PC-3 (cell line): Measurements from ENCODE around the gene DHX57. TPM values are rescaled to one million over a fixed set of nuclear protein-coding genes. Genes with fewer than 3 reads are reported as not detected.

Experiments used
- ATAC-seq: fragments of 200-7000 bp; cut with Tn5 transposase; 2 replicates; pipeline ENCODE4 v1.9.1; 2020; ENCODE audit warnings: mild to moderate bottlenecking, moderate library complexity
- BruUV-seq: library from RNA; stranded (reverse); fragments of 400-500 nt; replicated peaks from 2 replicates; lab custom pipeline; 2021; lab: Mats Ljungman, UMichigan
- CTCF ChIA-PET: fragments of 300-600 bp; sonication (Branson Sonifier 250); formaldehyde crosslinking; loops from one replicate; lab custom pipeline; 2022; ENCODE audit warnings: antibody characterized with exemption; lab: Charles Lee
- POLR2A ChIA-PET: fragments of 300-600 bp; sonication (Branson Sonifier 250); formaldehyde crosslinking; loops from one replicate; lab custom pipeline; 2022; ENCODE audit warnings: antibody characterized with exemption; ENCODE audit not compliant: unreplicated experiment; lab: Charles Lee
- DNase-seq: peaks from one replicate; pipeline ENCODE4 v3.0.0-alpha.2; 2015
- H2AFZ ChIP-seq: fragments of 300-600 bp; sonication (generic); 2 replicates; pipeline ENCODE4 v1.6.0; 2016; ENCODE audit warnings: antibody characterized with exemption, low read length
- H3F3A ChIP-seq: fragments of 300-600 bp; sonication (generic); one replicate; pipeline ENCODE4 v1.6.0; 2017; ENCODE audit warnings: antibody characterized with exemption, low read length, control low read depth, mild to moderate bottlenecking; ENCODE audit not compliant: unreplicated experiment
- H3K27ac ChIP-seq: fragments of 300-600 bp; sonication (generic); 2 replicates; pipeline ENCODE4 v1.5.1; 2016; ENCODE audit warnings: mild to moderate bottlenecking, low read length
- H3K27me3 ChIP-seq: fragments of 300-600 bp; sonication (generic); 2 replicates; pipeline ENCODE4 v1.6.1; 2016; ENCODE audit warnings: low read length, mixed read lengths
- H3K36me3 ChIP-seq: fragments of 300-600 bp; sonication (generic); 2 replicates; pipeline ENCODE4 v1.6.1; 2016; ENCODE audit warnings: low read depth, mixed run types, low read length, mixed read lengths
- H3K4me1 ChIP-seq: fragments of 300-600 bp; sonication (generic); 2 replicates; pipeline ENCODE4 v1.5.1; 2016; ENCODE audit warnings: low read length; ENCODE audit not compliant: insufficient read depth
- H3K4me2 ChIP-seq: fragments of 300-600 bp; sonication (generic); 2 replicates; pipeline ENCODE4 v1.6.0; 2016; ENCODE audit warnings: low read length
- H3K4me3 ChIP-seq: fragments of 300-600 bp; sonication (generic); 2 replicates; pipeline ENCODE4 v1.5.1; 2016; ENCODE audit warnings: mild to moderate bottlenecking, low read length, mixed read lengths
- H3K79me2 ChIP-seq: fragments of 300-600 bp; sonication (generic); 2 replicates; pipeline ENCODE4 v1.6.1; 2017; ENCODE audit warnings: low read length, mixed read lengths
- H3K9ac ChIP-seq: fragments of 300-600 bp; sonication (generic); 2 replicates; pipeline ENCODE4 v1.6.0; 2016; ENCODE audit warnings: mild to moderate bottlenecking, low read length
- H3K9me2 ChIP-seq: fragments of 300-600 bp; sonication (generic); replicated peaks from 2 replicates; pipeline ENCODE4 v1.6.1; 2016; ENCODE audit warnings: mixed run types, low read length, mixed read lengths
- H3K9me3 ChIP-seq: fragments of 300-600 bp; sonication (generic); 2 replicates; pipeline ENCODE4 v1.6.1; 2016; ENCODE audit warnings: low read length, mixed read lengths
- H4K20me1 ChIP-seq: fragments of 300-600 bp; sonication (generic); 2 replicates; pipeline ENCODE4 v1.6.1; 2016; ENCODE audit warnings: low read length, mixed read lengths
- EZH2 ChIP-seq: fragments of 300-600 bp; sonication (generic); IDR thresholded peaks from one replicate; pipeline ENCODE4 v1.6.1; 2017; ENCODE audit warnings: antibody characterized with exemption, mild to moderate bottlenecking, low read length; ENCODE audit not compliant: unreplicated experiment
- EZH2phosphoT487 ChIP-seq: fragments of 300-600 bp; sonication (generic); IDR thresholded peaks from 2 replicates; pipeline ENCODE4 v1.6.1; 2018; ENCODE audit warnings: mild to moderate bottlenecking, antibody characterized with exemption, low read length, borderline replicate concordance
- intact Hi-C: fragments of 100-400 bp; cut with micrococcal nuclease; formaldehyde crosslinking; loops from 2 replicates; pipeline ENCODE4 v1.9.0; 2023
- total RNA-seq: library from RNA; depleted of rRNA; stranded (reverse); fragments of >200 nt; gene quantifications from 2 replicates; pipeline ENCODE4 v1.2.3, GENCODE V29; 2014
- TF ChIP-seq, protein P1 (sequence below): fragments of 300-600 bp; sonication (generic); conservative IDR thresholded peaks from 2 replicates; pipeline ENCODE4 v1.5.1; 2017; ENCODE audit warnings: antibody characterized with exemption, low read depth, mild to moderate bottlenecking, low read length

DHX57 gene
- total RNA-seq, 1 experiment from 2014 or later = 17.5 TPM

GRCh38 chr2:38748943-38749804 is 126.6 kb downstream of the DHX57 start:
- no peak overlapping the region for H3K27ac ChIP-seq
- TF ChIP-seq EZH2 = no peak
- no peak for TF ChIP-seq EZH2phosphoT487
- TF ChIP-seq, protein P1, sequence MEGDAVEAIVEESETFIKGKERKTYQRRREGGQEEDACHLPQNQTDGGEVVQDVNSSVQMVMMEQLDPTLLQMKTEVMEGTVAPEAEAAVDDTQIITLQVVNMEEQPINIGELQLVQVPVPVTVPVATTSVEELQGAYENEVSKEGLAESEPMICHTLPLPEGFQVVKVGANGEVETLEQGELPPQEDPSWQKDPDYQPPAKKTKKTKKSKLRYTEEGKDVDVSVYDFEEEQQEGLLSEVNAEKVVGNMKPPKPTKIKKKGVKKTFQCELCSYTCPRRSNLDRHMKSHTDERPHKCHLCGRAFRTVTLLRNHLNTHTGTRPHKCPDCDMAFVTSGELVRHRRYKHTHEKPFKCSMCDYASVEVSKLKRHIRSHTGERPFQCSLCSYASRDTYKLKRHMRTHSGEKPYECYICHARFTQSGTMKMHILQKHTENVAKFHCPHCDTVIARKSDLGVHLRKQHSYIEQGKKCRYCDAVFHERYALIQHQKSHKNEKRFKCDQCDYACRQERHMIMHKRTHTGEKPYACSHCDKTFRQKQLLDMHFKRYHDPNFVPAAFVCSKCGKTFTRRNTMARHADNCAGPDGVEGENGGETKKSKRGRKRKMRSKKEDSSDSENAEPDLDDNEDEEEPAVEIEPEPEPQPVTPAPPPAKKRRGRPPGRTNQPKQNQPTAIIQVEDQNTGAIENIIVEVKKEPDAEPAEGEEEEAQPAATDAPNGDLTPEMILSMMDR = no peak
- peak overlapping the region; percentile 86 for H3K4me2 ChIP-seq
- H3F3A ChIP-seq = peaks cover under 1% of the 10 kb centered on the region
- peak overlapping the region; percentile 98 for H3K4me3 ChIP-seq
- ChIA-PET POLR2A (no interaction called here), CTCF (no interaction called here)
- H3K4me1 ChIP-seq = peaks cover 34% of the 10 kb centered on the region
- no TSS peak for BruUV-seq
- no peak for ATAC-seq
- no peak for DNase-seq
- intact Hi-C loops = no loop called here
- peak overlapping the region; percentile 94 for H3K9ac ChIP-seq
- H3K27me3 ChIP-seq = no peaks in the 10 kb centered on the region
- H3K36me3 ChIP-seq = peaks cover 61% of the 10 kb centered on the region
- no peaks in the 10 kb centered on the region for H3K9me3 ChIP-seq
- H2AFZ ChIP-seq = no peak overlapping the region
- H4K20me1 ChIP-seq = peaks cover 64% of the 10 kb centered on the region
- no peaks in the 10 kb centered on the region for H3K9me2 ChIP-seq
- H3K79me2 ChIP-seq = peaks cover 70% of the 10 kb centered on the region

DNA sequence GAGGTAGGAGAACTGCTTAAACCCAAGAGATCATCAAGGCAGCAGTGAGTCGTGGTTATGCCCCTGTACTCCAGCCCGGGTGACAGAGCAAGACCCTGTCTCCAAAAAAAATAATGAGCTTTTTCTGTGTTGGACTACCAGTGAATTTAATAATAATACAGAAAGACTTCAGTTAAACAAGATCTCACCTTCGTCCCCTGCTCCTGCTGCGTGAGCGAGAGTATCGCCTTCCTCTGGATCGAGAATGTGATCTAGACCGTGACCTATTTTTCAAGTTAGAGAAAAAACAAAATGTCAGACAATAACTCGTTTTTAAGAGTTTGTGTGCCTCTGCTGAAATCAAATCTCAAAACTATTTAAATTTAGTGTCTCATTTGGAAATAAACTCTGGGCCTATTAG is 127.3 kb downstream of the DHX57 start:
- TF ChIP-seq, protein P1 = no peak
- no peak for TF ChIP-seq EZH2
- no peak for TF ChIP-seq EZH2phosphoT487
- Histone ChIP-seq H3K27ac (no peak overlapping the region), H3K27me3 (no peaks in the 10 kb centered on the region), H3K4me2 (peak overlapping the region; percentile 86), H3F3A (peaks cover 7% of the 10 kb centered on the region), H4K20me1 (peaks cover 72% of the 10 kb centered on the region), H3K9ac (no peak overlapping the region; the same call in 1 of the 2 replicates), H3K9me2 (no peaks in the 10 kb centered on the region), H3K9me3 (no peaks in the 10 kb centered on the region), H3K36me3 (peaks cover 68% of the 10 kb centered on the region), H2AFZ (no peak overlapping the region), H3K4me3 (peak overlapping the region; percentile 98), H3K4me1 (peaks cover 34% of the 10 kb centered on the region), H3K79me2 (peaks cover 74% of the 10 kb centered on the region)
- ChIA-PET POLR2A (no interaction called here), CTCF (interaction anchor here (0.7 kb wide), 1 partner anchor 146 kb away, joined by 5 read pairs; no protein-coding TSS in a partner anchor)
- BruUV-seq = no TSS peak
- intact Hi-C loops = no loop called here
- no peak for ATAC-seq
- no peak for DNase-seq
